SK-N-SH treated with all-trans-retinoic acid at 6 μM for 48 hours (cell line): Measurements from ENCODE around the gene CD55.

Experiments used
- ATAC-seq: fragments of 200-7000 bp; cut with Tn5 transposase; 3 replicates; pipeline ENCODE4 v1.9.1; 2020; ENCODE audit warnings: mild to moderate bottlenecking, moderate library complexity
- ARNTL ChIP-seq: fragments of 450-650 bp; formaldehyde crosslinking; IDR thresholded peaks from 2 replicates; pipeline ENCODE4 v1.5.0; 2020; ENCODE audit warnings: low read depth, mild to moderate bottlenecking, moderate library complexity, borderline replicate concordance
- BACH2 ChIP-seq: fragments of 250-450 bp; sonication (Bioruptor Pico); IDR thresholded peaks from 2 replicates; pipeline ENCODE4 v1.9.0; 2021; ENCODE audit warnings: mild to moderate bottlenecking, borderline replicate concordance
- CREB5 ChIP-seq: fragments of 250-450 bp; sonication (Bioruptor Pico); IDR thresholded peaks from 2 replicates; pipeline ENCODE4 v1.5.1; 2020; ENCODE audit warnings: low read depth, mild to moderate bottlenecking, moderate library complexity
- CSDC2 ChIP-seq: fragments of 250-450 bp; sonication (Bioruptor Pico); IDR thresholded peaks from 2 replicates; pipeline ENCODE4 v1.5.0; 2020; ENCODE audit warnings: mild to moderate bottlenecking, moderate library complexity
- CSRNP3 ChIP-seq: fragments of 250-450 bp; sonication (Bioruptor Pico); IDR thresholded peaks from 2 replicates; pipeline ENCODE4 v1.5.1; 2021; ENCODE audit warnings: mild to moderate bottlenecking, moderate library complexity
- ESRRG ChIP-seq: fragments of 250-450 bp; sonication (Bioruptor Pico); IDR thresholded peaks from 2 replicates; pipeline ENCODE4 v1.6.1; 2021; ENCODE audit warnings: mild to moderate bottlenecking
- GLIS3 ChIP-seq: fragments of 250-450 bp; sonication (Bioruptor Pico); IDR thresholded peaks from 2 replicates; pipeline ENCODE4 v1.5.0; 2020; ENCODE audit warnings: mild to moderate bottlenecking, moderate library complexity
- ISL1 ChIP-seq: fragments of 250-450 bp; sonication (Bioruptor Pico); IDR thresholded peaks from 2 replicates; pipeline ENCODE4 v2.1.2; 2022; ENCODE audit warnings: mild to moderate bottlenecking, moderate library complexity
- POU6F1 ChIP-seq: fragments of 250-450 bp; sonication (Bioruptor Pico); IDR thresholded peaks from 2 replicates; pipeline ENCODE4 v1.8.0; 2021; ENCODE audit warnings: low read depth, mild to moderate bottlenecking, moderate library complexity, borderline replicate concordance
- PPARA ChIP-seq: fragments of 250-450 bp; sonication (Bioruptor Pico); IDR thresholded peaks from 2 replicates; pipeline ENCODE4 v1.5.0; 2020; ENCODE audit warnings: mild to moderate bottlenecking, borderline replicate concordance
- RARB ChIP-seq: fragments of 250-450 bp; sonication (Bioruptor Pico); IDR thresholded peaks from 2 replicates; pipeline ENCODE4 v1.8.0; 2021; ENCODE audit warnings: mild to moderate bottlenecking, moderate library complexity
- SNAI2 ChIP-seq: fragments of 250-450 bp; sonication (Bioruptor Pico); IDR thresholded peaks from 2 replicates; pipeline ENCODE4 v1.5.0; 2020; ENCODE audit warnings: mild to moderate bottlenecking, moderate library complexity
- TCF4 ChIP-seq: fragments of 250-450 bp; sonication (Bioruptor Pico); IDR thresholded peaks from 2 replicates; pipeline ENCODE4 v1.8.0; 2021; ENCODE audit warnings: mild to moderate bottlenecking, moderate library complexity, borderline replicate concordance
- TOX ChIP-seq: fragments of 250-450 bp; sonication (Bioruptor Pico); IDR thresholded peaks from 2 replicates; pipeline ENCODE4 v1.8.0; 2021; ENCODE audit warnings: mild to moderate bottlenecking, moderate library complexity, borderline replicate concordance
- TSHZ2 ChIP-seq: fragments of 250-450 bp; sonication (Bioruptor Pico); IDR thresholded peaks from 2 replicates; pipeline ENCODE4 v1.5.0; 2020; ENCODE audit warnings: mild to moderate bottlenecking, moderate library complexity
- ZC3H10 ChIP-seq: fragments of 250-450 bp; sonication (Bioruptor Pico); IDR thresholded peaks from 2 replicates; pipeline ENCODE4 v1.5.1; 2021; ENCODE audit warnings: mild to moderate bottlenecking, moderate library complexity
- ZFP30 ChIP-seq: fragments of 450-650 bp; formaldehyde crosslinking; IDR thresholded peaks from 2 replicates; pipeline ENCODE4 v1.5.0; 2022; ENCODE audit warnings: mild to moderate bottlenecking, moderate library complexity
- ZNF565 ChIP-seq: fragments of 450-650 bp; formaldehyde crosslinking; conservative IDR thresholded peaks from 2 replicates; pipeline ENCODE4 v1.5.0; 2020; ENCODE audit warnings: low read depth, mild to moderate bottlenecking, moderate library complexity
- ZNF8 ChIP-seq: fragments of 450-650 bp; formaldehyde crosslinking; IDR thresholded peaks from 2 replicates; pipeline ENCODE4 v1.5.0; 2020; ENCODE audit warnings: mild to moderate bottlenecking, moderate library complexity

CD55 gene

GRCh38 chr1:207279652-207280051 is 41.8 kb upstream of the CD55 start:
- TF ChIP-seq BACH2 (no peak), CREB5 (CRISPR knock-in tag) (no peak), ESRRG (no peak), PPARA (CRISPR knock-in tag) (no peak), TCF4 (CRISPR knock-in tag) (no peak), CSRNP3 (CRISPR knock-in tag) (no peak), GLIS3 (CRISPR knock-in tag) (no peak), ZNF565 (CRISPR knock-in tag) (no peak)
- ATAC-seq = no peak

GRCh38 chr1:207280706-207281105 is 40.8 kb upstream of the CD55 start:
- no peak for ATAC-seq
- TF ChIP-seq ZNF8 (no peak), ARNTL (CRISPR knock-in tag) (no peak), CREB5 (CRISPR knock-in tag) (no peak), TOX (CRISPR knock-in tag) (no peak)

GRCh38 chr1:207282058-207282457 is 39.4 kb upstream of the CD55 start:
- no peak for TF ChIP-seq CSDC2
- TF ChIP-seq ARNTL (CRISPR knock-in tag) = no peak
- no peak for TF ChIP-seq ZFP30 (CRISPR knock-in tag)
- no peak for TF ChIP-seq RARB (CRISPR knock-in tag)
- no peak for TF ChIP-seq ZNF565 (CRISPR knock-in tag)
- no peak for ATAC-seq

- no peak for ATAC-seq
- TF ChIP-seq SNAI2 (CRISPR knock-in tag) = no peak
These were observed 38.7 kb upstream of the CD55 start for GRCh38 chr1:207282496-207283380.

GRCh38 chr1:207283421-207283820 is 38.1 kb upstream of the CD55 start:
- no peak for TF ChIP-seq ZNF8
- TF ChIP-seq PPARA (CRISPR knock-in tag) = no peak
- TF ChIP-seq POU6F1 (CRISPR knock-in tag) = no peak
- no peak for TF ChIP-seq TCF4 (CRISPR knock-in tag)

GRCh38 chr1:207284209-207284897 is 37.1 kb upstream of the CD55 start:
- ATAC-seq = no peak
- TF ChIP-seq TSHZ2 (CRISPR knock-in tag) = no peak
- TF ChIP-seq ISL1 (CRISPR knock-in tag) = no peak
- no peak for TF ChIP-seq SNAI2 (CRISPR knock-in tag)
- no peak for TF ChIP-seq TOX (CRISPR knock-in tag)
- TF ChIP-seq CREB5 (CRISPR knock-in tag) = no peak
- TF ChIP-seq TCF4 (CRISPR knock-in tag) = no peak
- TF ChIP-seq ZNF8 = no peak
- no peak for TF ChIP-seq CSDC2
- TF ChIP-seq ZFP30 (CRISPR knock-in tag) = no peak
- no peak for TF ChIP-seq ZC3H10 (CRISPR knock-in tag)

More at GRCh38 chr1:207283421-207283820, 38.1 kb upstream of the CD55 start:
- no peak for ATAC-seq
